Measurements from ENCODE around the gene ZMYND15. TPM values are rescaled to one million over a fixed set of nuclear protein-coding genes. Genes with fewer than 3 reads are reported as not detected.

The ZMYND15 gene
- total and polyA plus RNA-seq, 2 experiments from 2014 or later: 2.9 to 4.1 TPM

DNA sequence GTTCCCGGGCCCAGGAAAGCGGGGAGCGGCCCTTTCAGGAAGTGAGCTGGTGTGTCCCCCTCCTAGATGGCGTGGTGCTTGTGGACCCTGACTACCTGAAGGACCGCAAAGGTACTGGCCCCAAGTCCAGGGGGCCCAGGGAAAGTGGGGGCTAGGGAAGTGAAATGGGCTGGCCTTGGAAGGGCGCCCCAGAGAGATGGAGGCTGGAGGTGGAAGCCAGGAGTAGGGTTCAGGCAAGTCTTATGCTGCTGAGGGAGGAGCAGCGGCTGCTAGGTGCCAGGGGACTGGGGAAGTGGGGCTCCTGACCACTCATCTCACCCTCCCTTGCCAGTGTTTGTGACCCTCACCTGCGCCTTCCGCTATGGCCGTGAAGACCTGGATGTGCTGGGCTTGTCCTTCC, 23.6 kb upstream of the ZMYND15 start:
- Histone ChIP-seq H3K9me2 (replicated peaks; ENCODE audit: insufficient read depth) (no peaks in the 10 kb centered on the region), H3K27me3 (no peaks in the 10 kb centered on the region), H3K4me3 (no peak overlapping the region), H4K20me1 (ENCODE audit: insufficient read depth, poor library complexity, severe bottlenecking) (no peaks in the 10 kb centered on the region), H3K36me3 (replicated peaks; ENCODE audit: insufficient read depth, low read depth) (no peaks in the 10 kb centered on the region), H3K27ac (no peak overlapping the region), H2AFZ (no peak overlapping the region), H3K4me2 (no peak overlapping the region), H3K79me2 (peaks cover 11% of the 10 kb centered on the region), H3K4me1 (ENCODE audit: insufficient read depth) (peaks cover 20% of the 10 kb centered on the region), H3K9me3 (ENCODE audit: low read depth) (no peaks in the 10 kb centered on the region)
- TF ChIP-seq EZH2 (IDR thresholded peaks at IDR 0.05; ENCODE audit: borderline replicate concordance) (no peak), EZH2phosphoT487 (IDR thresholded peaks at IDR 0.05; ENCODE audit: low read depth, severe bottlenecking, unreplicated experiment) (no peak)
- TF ChIP-seq, protein P1, sequence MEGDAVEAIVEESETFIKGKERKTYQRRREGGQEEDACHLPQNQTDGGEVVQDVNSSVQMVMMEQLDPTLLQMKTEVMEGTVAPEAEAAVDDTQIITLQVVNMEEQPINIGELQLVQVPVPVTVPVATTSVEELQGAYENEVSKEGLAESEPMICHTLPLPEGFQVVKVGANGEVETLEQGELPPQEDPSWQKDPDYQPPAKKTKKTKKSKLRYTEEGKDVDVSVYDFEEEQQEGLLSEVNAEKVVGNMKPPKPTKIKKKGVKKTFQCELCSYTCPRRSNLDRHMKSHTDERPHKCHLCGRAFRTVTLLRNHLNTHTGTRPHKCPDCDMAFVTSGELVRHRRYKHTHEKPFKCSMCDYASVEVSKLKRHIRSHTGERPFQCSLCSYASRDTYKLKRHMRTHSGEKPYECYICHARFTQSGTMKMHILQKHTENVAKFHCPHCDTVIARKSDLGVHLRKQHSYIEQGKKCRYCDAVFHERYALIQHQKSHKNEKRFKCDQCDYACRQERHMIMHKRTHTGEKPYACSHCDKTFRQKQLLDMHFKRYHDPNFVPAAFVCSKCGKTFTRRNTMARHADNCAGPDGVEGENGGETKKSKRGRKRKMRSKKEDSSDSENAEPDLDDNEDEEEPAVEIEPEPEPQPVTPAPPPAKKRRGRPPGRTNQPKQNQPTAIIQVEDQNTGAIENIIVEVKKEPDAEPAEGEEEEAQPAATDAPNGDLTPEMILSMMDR (IDR thresholded peaks at IDR 0.05; ENCODE audit: poor library complexity): no peak
- no peak for DNase-seq (ENCODE audit: low spot score)
- WGBS (ENCODE audit: low lambda C conversion rate, missing lambda C conversion rate): 98% methylated on average over 7 of the region's 10 CpGs

DNA sequence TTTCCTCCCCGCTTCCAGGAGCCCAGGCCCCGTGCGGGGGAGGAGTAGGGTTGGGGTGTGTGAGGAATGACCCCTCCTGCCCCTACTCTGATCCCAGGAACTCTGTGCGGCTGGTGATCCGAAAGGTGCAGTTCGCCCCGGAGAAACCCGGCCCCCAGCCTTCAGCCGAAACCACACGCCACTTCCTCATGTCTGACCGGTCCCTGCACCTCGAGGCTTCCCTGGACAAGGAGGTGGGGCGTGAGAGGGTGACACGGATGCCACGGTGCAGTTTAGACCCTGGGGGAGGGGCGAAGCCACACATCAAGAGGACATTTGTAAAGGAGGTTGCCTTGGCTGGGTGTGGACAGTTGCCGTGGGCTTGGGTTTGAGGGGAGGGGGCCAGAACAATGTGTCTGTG, 21.8 kb upstream of the ZMYND15 start:
- Histone ChIP-seq H3K79me2 (peaks cover 2% of the 10 kb centered on the region), H3K36me3 (replicated peaks; ENCODE audit: insufficient read depth, low read depth) (no peaks in the 10 kb centered on the region), H3K4me1 (ENCODE audit: insufficient read depth) (peaks cover 18% of the 10 kb centered on the region), H3K27ac (no peak overlapping the region), H3K4me3 (no peak overlapping the region), H4K20me1 (ENCODE audit: insufficient read depth, poor library complexity, severe bottlenecking) (no peaks in the 10 kb centered on the region), H2AFZ (no peak overlapping the region), H3K9me3 (ENCODE audit: low read depth) (no peaks in the 10 kb centered on the region), H3K9me2 (replicated peaks; ENCODE audit: insufficient read depth) (no peaks in the 10 kb centered on the region), H3K4me2 (no peak overlapping the region), H3K27me3 (no peaks in the 10 kb centered on the region)
- WGBS (ENCODE audit: low lambda C conversion rate, missing lambda C conversion rate): 94% methylated on average over 17 of the region's 17 CpGs
- TF ChIP-seq EZH2phosphoT487 (IDR thresholded peaks at IDR 0.05; ENCODE audit: low read depth, severe bottlenecking, unreplicated experiment) (no peak), EZH2 (IDR thresholded peaks at IDR 0.05; ENCODE audit: borderline replicate concordance) (no peak)
- TF ChIP-seq, protein P1 (IDR thresholded peaks at IDR 0.05; ENCODE audit: poor library complexity): no peak
- no peak for DNase-seq (ENCODE audit: low spot score)

DNA sequence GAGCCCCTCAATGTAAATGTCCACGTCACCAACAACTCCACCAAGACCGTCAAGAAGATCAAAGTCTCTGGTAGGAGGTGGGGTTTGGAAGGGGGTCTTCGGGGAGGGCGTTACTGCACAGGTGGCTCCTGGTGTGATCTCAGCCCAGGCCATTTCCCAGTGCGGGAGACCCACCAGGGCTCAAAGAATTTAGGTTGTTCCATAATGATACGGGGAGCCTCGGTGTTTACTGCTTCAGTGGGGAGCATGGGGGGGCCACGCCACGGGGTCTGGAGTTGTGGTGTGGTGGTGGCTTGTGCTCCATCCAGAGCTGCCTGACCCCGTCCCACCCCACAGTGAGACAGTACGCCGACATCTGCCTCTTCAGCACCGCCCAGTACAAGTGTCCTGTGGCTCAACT, 21.4 kb upstream of the ZMYND15 start:
- Histone ChIP-seq H4K20me1 (ENCODE audit: insufficient read depth, poor library complexity, severe bottlenecking) (no peaks in the 10 kb centered on the region), H3K4me1 (ENCODE audit: insufficient read depth) (peaks cover 18% of the 10 kb centered on the region), H3K27me3 (no peaks in the 10 kb centered on the region), H3K36me3 (replicated peaks; ENCODE audit: insufficient read depth, low read depth) (no peaks in the 10 kb centered on the region), H3K79me2 (no peaks in the 10 kb centered on the region), H3K9me2 (replicated peaks; ENCODE audit: insufficient read depth) (no peaks in the 10 kb centered on the region), H3K9me3 (ENCODE audit: low read depth) (no peaks in the 10 kb centered on the region), H3K4me3 (no peak overlapping the region), H3K4me2 (no peak overlapping the region), H2AFZ (no peak overlapping the region), H3K27ac (no peak overlapping the region)
- WGBS (ENCODE audit: low lambda C conversion rate, missing lambda C conversion rate): 94% methylated on average over 13 of the region's 13 CpGs
- DNase-seq (ENCODE audit: low spot score): no peak
- TF ChIP-seq, protein P1 (IDR thresholded peaks at IDR 0.05; ENCODE audit: poor library complexity): no peak
- TF ChIP-seq EZH2 (IDR thresholded peaks at IDR 0.05; ENCODE audit: borderline replicate concordance) (no peak), EZH2phosphoT487 (IDR thresholded peaks at IDR 0.05; ENCODE audit: low read depth, severe bottlenecking, unreplicated experiment) (no peak)

DNA sequence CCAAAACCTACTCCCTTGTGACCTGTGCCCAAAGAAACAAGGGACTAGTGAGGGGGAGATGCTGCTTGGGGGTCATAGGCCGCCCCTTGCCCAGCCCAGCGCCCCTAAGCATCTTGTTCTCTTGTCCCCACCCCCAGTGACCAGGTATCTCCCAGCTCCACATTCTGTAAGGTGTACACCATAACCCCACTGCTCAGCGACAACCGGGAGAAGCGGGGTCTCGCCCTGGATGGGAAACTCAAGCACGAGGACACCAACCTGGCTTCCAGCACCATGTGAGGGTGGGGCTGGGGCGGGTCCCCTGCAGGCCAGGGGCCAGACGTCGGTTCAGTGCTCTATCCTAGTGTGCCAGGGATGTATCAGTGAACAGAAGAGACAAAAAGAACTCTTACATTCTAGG, 20.5 kb upstream of the ZMYND15 start:
- H3K79me2 ChIP-seq: no peaks in the 10 kb centered on the region
- H3K36me3 ChIP-seq (replicated peaks; ENCODE audit: insufficient read depth, low read depth): no peaks in the 10 kb centered on the region
- TF ChIP-seq EZH2phosphoT487 (IDR thresholded peaks at IDR 0.05; ENCODE audit: low read depth, severe bottlenecking, unreplicated experiment) (no peak), EZH2 (IDR thresholded peaks at IDR 0.05; ENCODE audit: borderline replicate concordance) (no peak)
- TF ChIP-seq, protein P1 (IDR thresholded peaks at IDR 0.05; ENCODE audit: poor library complexity): no peak
- H3K9me2 ChIP-seq (replicated peaks; ENCODE audit: insufficient read depth): no peaks in the 10 kb centered on the region
- no peak for DNase-seq (ENCODE audit: low spot score)
- H4K20me1 ChIP-seq (ENCODE audit: insufficient read depth, poor library complexity, severe bottlenecking): no peaks in the 10 kb centered on the region
- 98% methylated on average over 7 of the region's 10 CpGs for WGBS (ENCODE audit: low lambda C conversion rate, missing lambda C conversion rate)
- peaks cover 18% of the 10 kb centered on the region for H3K4me1 ChIP-seq (ENCODE audit: insufficient read depth)
- no peak overlapping the region for H3K27ac ChIP-seq
- no peaks in the 10 kb centered on the region for H3K27me3 ChIP-seq
- H2AFZ ChIP-seq: no peak overlapping the region
- no peak overlapping the region for H3K4me3 ChIP-seq
- no peaks in the 10 kb centered on the region for H3K9me3 ChIP-seq (ENCODE audit: low read depth)
- H3K4me2 ChIP-seq: no peak overlapping the region

All from hepatocyte (in vitro differentiated cells).